NOMO-1 (cell line): ENCODE data around the gene ERC2.

Source experiments
- DNase-seq, 2 experiments: peaks; one replicate each; lab custom pipeline; 2025; ENCODE audit not compliant: unreplicated experiment in 2 of 2; lab: John Stamatoyannopoulos, UW

Gene ERC2

GRCh38 chr3:55661141-55661540 is 807.1 kb downstream of the ERC2 start:
- DNase-seq: no peak

GRCh38 chr3:55660642-55661041 is 807.6 kb downstream of the ERC2 start:
- DNase-seq: no peak

DNA sequence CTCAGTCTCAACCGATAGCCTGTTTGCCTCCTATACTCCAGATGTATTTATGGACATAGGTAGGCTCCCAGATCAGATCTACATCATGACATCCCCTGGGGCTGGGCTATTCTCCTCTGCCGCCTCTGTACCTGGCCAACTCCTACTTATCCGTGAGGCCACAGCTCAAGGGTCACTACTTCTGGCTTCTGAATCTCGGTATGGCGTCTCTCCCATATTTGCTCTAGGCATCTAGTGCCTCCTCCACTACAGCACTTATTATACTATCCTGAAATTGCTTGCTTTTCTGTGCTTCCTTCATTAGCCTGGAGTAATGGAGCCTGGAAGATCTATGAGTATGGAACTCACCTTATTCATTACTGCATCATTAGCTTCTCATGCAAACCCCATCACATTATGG is 808.6 kb downstream of the ERC2 start:
- DNase-seq: no peak

DNA sequence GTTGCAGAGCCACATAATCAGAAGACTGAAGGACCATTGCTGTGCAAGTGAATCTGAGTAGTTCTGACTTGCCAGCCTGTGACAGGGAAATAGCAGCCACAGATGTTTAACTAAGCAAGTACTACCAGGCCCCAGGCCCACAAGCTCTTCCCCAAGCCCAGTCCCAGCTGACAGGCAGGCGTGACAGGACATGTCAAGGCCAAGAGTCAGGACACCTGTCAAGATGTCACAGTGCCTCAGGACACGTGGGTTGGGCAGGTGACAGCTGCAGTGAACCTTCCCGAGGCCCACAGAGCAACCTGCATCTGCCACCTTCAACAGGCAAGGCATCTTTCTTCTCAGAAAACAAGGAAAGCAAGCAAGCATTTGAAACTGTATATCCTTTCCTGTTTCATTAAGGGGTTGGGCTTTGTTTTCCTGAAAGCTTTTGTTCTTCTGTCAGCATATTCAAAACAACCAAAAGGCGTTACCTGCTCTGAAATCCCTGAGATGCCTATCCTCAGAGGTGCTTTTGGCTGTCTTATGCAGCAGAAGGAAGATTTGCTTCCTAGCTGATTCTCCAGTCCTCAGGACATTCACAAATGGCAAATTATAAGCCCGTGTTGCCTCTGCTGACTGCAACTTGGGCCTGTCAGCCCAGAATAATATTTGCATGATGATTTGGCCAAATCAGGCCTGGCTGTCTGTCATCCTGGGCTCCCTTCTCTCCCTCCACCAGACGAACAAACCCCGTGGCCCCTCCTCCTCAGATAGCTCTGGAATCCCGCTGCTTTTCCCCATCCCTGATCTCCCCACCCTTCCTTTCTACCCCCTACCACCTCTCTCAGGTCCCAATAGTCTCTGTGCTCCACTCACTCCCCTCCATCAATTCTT is 809.3 kb downstream of the ERC2 start:
- no peak for DNase-seq

DNA sequence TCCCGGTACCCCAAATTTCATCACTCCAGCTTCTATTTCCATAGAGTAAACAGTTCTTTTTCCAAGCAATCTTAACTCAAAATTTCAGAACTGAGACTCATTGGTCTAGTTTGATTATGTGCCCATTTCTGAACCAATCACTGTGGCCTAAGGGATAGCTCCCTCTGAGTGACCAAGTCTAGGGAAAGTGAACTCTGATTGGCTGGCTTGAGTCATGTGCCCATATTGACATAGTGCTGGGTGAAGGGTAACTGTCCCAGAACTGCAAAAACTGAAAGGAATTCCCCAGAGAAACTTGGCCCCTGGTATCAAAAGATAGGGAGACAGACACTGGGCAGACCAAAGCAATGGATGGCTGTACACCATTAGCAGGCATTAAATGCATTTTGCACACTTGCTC is 810.0 kb downstream of the ERC2 start:
- DNase-seq: no peak

- no peak for DNase-seq
Measured at GRCh38 chr3:55655544-55655943, 812.7 kb downstream of the ERC2 start.

- DNase-seq: no peak
Measured at GRCh38 chr3:55654123-55654760, 814.0 kb downstream of the ERC2 start.

DNA sequence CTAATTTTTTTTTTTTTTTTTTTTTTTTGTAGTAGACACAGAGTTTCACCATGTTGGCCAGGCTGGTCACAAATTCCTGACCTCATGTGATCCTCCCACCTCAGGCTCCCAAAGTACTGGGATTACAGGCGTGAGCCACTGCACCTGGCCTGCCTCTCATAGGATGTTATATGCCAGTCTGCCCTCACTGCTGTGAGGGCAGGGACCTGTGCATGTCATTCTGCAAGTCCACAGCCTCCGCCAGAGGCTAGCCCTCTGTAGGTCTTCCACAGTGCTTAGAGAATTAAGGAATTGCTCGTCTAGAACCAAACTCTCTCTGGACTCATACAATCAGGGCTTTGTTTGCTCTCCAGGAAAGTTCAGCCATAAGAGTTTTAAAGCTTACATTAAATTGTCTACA is 817.3 kb downstream of the ERC2 start:
- DNase-seq: no peak

GRCh38 chr3:55650011-55650410 is 818.3 kb downstream of the ERC2 start:
- no peak for DNase-seq

GRCh38 chr3:55649554-55649953 is 818.7 kb downstream of the ERC2 start:
- no peak for DNase-seq

DNA sequence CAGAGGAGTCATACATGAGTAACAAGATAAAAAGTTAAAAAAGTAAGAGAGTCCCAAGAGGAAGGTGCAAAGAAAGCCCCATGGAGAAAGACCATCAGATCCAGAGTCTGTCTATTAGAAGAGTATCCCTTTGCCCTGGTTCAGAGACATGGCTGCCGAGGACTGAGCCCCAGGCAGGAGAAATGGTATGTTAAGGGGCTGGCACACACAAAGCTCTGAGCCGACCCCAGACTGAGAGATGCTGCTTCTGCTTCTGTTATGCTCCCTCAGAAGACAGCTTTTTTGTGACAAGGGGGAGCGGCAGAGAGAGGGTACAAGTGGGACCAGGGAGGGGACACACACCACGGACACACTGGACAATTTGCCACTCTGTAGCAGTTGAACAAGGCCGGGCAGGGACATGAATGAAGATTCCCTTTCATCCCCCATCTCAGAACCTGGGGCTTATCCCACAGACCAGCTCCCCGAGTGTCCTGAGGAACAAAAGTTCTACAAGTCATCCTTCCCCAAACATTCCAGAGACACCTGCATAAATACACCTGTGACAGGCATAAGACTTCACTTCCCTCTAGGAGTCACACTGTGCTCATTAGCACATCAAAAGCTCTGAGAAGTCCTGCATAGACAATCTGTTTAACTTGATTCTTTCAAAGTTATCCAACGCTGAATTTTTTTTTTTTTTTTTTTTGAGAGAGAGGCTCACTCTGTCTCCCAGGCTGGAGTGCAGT is 819.5 kb downstream of the ERC2 start:
- DNase-seq: no peak

DNA sequence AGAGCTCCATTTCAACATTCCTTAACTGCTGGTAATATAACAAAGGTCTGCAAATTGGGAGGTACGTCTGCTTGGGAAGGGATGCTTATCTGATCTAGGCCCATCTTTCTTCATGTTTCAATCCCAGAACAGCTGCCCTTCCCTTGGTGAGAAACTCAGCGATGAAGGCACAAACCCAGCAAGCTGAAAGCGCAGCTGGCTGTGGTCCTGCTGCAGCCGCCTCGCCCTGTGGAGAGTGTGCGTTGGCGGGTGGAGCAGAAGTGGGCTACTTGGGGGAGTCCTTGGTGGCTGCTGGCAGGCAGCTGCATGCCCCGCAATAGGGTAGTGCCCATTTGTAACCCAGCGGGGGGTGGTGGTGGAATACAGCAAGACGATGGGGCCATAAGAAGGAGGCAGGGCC is 820.6 kb downstream of the ERC2 start:
- DNase-seq: no peak

DNA sequence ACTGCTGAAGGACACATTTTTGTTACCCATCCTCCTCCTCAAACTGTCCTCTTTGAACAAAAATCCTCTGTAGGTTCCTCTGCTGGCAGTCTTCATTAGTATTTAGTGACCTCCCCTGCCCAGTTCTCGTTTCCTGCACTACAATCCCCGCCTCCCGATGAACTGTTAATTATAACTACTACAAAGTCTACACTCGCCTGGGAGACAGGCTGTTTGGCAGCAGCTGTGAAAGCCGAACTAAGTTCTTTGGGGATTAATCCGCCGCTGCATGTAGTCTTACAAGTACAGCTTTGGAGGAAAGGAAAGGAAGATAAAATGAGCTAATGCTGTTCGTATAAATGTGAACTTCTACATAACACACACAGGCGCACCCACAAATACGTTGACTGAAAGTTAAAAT is 821.2 kb downstream of the ERC2 start:
- no peak for DNase-seq

GRCh38 chr3:55646121-55646520 is 822.1 kb downstream of the ERC2 start:
- no peak for DNase-seq

- no peak for DNase-seq
Measured at GRCh38 chr3:55645422-55645821, 822.8 kb downstream of the ERC2 start.

- no peak for DNase-seq
Measured at GRCh38 chr3:55643283-55643682, 825.0 kb downstream of the ERC2 start.

GRCh38 chr3:55641964-55642363 is 826.3 kb downstream of the ERC2 start:
- no peak for DNase-seq

DNA sequence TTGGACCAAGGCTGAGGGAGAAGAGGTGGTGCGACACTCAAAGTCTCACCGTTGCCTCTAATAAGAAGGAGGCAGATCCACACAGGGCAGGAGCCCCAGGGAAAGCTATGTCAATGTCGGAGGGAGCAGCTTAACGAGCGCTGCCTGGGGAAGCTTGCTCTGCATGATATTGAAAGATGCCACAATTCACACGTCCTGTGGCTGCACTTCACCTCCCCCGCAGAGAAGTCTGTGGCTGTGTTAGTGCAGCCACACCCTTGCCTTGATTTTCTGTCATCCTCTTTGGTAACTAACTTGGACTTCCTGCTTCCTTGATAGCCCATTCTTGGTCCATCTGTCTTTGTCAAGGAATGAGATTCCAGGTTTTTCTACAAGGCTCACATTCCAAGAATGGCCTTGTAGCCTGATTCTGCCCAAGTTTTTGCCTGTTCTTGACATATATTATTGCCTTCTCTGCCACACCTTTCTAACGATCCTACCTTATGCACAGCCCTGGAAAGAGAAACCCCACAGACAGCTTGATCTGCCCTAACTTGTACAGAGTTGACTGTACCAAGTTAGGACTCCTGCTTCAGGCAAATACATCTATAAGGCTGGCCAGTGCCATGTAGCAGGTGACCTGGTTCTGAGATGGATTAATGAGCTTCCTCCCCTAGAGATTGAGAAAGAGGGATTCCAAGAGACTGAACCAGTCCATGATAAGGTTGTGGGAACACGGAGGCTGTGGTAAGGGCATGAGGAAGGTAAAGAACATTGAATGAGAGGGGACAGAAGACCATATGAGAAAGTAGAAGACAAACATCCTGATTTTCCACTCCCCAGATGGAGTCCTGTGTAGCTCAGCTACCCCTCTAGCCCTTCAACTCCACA is 828.1 kb downstream of the ERC2 start:
- no peak for DNase-seq

DNA sequence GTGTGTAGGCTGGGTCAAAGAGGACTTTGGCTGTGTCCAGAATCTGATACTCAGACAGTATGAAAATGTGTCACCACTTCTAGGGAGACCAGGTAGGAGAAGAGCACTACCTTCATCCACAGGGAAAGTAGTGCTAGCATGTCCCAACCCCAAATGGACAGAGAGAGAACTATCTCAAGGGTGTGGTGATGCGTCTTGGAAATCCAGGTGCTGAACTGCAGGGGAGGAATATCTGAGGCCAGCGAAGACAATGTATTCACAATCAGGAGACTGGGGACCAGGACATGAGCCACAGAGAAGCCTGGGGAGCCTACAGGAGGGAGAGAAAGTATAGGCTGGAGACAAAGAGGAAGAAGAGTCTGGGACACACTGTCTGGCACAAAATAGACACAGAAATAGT is 829.1 kb downstream of the ERC2 start:
- no peak for DNase-seq

- DNase-seq: no peak
Measured at GRCh38 chr3:55637906-55638638, 830.2 kb downstream of the ERC2 start.
